IMR-90 (cell line): Measurements from ENCODE around the gene ORM1.

Experiments used
- CHD1 ChIP-seq: IDR thresholded peaks from 2 replicates; pipeline ENCODE4 v1.6.1; 2012; ENCODE audit warnings: low read depth, low read length, improper control_type of control experiment
- FOS ChIP-seq: fragments of 150-350 bp; IDR thresholded peaks from 2 replicates; pipeline ENCODE4 v1.6.1; 2016; ENCODE audit warnings: low read depth, low read length
- MAFK ChIP-seq: IDR thresholded peaks from 2 replicates; pipeline ENCODE4 v1.6.1; 2012; ENCODE audit warnings: low read depth, low read length, improper control_type of control experiment
- MXI1 ChIP-seq: IDR thresholded peaks from 2 replicates; pipeline ENCODE4 v1.6.1; 2012; ENCODE audit warnings: low read depth, mild to moderate bottlenecking, low read length, moderate library complexity, borderline replicate concordance
- NFE2L2 ChIP-seq: fragments of 150-350 bp; IDR thresholded peaks from 2 replicates; pipeline ENCODE4 v1.6.1; 2016; ENCODE audit warnings: low read depth, mild to moderate bottlenecking, low read length
- POLR2A ChIP-seq: IDR thresholded peaks from 2 replicates; pipeline ENCODE4 v1.6.1; 2012; ENCODE audit warnings: mild to moderate bottlenecking, low read depth, low read length
- RAD21 ChIP-seq: IDR thresholded peaks from 2 replicates; pipeline ENCODE4 v1.6.1; 2012; ENCODE audit warnings: low read length, improper control_type of control experiment
- RCOR1 ChIP-seq: IDR thresholded peaks from 2 replicates; pipeline ENCODE4 v1.6.1; 2012; ENCODE audit warnings: mild to moderate bottlenecking, low read length, improper control_type of control experiment; ENCODE audit not compliant: insufficient replicate concordance
- RFX5 ChIP-seq: IDR thresholded peaks from 2 replicates; pipeline ENCODE4 v1.8.0; 2012; ENCODE audit warnings: low read depth, mild to moderate bottlenecking, low read length, moderate library complexity
- SMC3 ChIP-seq: fragments of 150-350 bp; IDR thresholded peaks from 2 replicates; pipeline ENCODE4 v1.6.1; 2016; ENCODE audit warnings: low read depth, mild to moderate bottlenecking, antibody characterized with exemption, low read length, moderate library complexity
- TF ChIP-seq, protein P1 (sequence below): fragments of 150-350 bp; IDR thresholded peaks from 2 replicates; pipeline ENCODE4 v1.6.1; 2017; ENCODE audit warnings: mild to moderate bottlenecking, antibody characterized with exemption, low read length, low read depth
- TF ChIP-seq, protein P2 (sequence below): conservative IDR thresholded peaks from 2 replicates; pipeline ENCODE4 v1.5.1; 2012; ENCODE audit warnings: mild to moderate bottlenecking, low read depth, low read length, improper control_type of control experiment
- TF ChIP-seq, protein P3 (sequence below): fragments of 150-350 bp; IDR thresholded peaks from 2 replicates; pipeline ENCODE4 v1.6.1; 2016; ENCODE audit warnings: low read depth, mild to moderate bottlenecking, low read length, moderate library complexity, borderline replicate concordance

GRCh38 chr9:114348906-114349482 lies 26.1 kb downstream of the ORM1 start:
- TF ChIP-seq, protein P1, sequence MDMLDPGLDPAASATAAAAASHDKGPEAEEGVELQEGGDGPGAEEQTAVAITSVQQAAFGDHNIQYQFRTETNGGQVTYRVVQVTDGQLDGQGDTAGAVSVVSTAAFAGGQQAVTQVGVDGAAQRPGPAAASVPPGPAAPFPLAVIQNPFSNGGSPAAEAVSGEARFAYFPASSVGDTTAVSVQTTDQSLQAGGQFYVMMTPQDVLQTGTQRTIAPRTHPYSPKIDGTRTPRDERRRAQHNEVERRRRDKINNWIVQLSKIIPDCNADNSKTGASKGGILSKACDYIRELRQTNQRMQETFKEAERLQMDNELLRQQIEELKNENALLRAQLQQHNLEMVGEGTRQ, result peak; percentile 75
- TF ChIP-seq RFX5 (peak; percentile 19; the same call in 1 of the 2 replicates), POLR2A (no peak), NFE2L2 (no peak), RAD21 (0 out of 2 replicates have a peak, but pooled peaks have one; percentile 2), MAFK (peak; percentile 1; the same call in 1 of the 2 replicates), SMC3 (no peak; the same call in 1 of the 2 replicates), RCOR1 (no peak), MXI1 (peak; percentile 94), CHD1 (no peak), FOS (peak; percentile 65; the same call in 1 of the 2 replicates)
- TF ChIP-seq, protein P2, sequence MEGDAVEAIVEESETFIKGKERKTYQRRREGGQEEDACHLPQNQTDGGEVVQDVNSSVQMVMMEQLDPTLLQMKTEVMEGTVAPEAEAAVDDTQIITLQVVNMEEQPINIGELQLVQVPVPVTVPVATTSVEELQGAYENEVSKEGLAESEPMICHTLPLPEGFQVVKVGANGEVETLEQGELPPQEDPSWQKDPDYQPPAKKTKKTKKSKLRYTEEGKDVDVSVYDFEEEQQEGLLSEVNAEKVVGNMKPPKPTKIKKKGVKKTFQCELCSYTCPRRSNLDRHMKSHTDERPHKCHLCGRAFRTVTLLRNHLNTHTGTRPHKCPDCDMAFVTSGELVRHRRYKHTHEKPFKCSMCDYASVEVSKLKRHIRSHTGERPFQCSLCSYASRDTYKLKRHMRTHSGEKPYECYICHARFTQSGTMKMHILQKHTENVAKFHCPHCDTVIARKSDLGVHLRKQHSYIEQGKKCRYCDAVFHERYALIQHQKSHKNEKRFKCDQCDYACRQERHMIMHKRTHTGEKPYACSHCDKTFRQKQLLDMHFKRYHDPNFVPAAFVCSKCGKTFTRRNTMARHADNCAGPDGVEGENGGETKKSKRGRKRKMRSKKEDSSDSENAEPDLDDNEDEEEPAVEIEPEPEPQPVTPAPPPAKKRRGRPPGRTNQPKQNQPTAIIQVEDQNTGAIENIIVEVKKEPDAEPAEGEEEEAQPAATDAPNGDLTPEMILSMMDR, result no peak
- TF ChIP-seq, protein P3, sequence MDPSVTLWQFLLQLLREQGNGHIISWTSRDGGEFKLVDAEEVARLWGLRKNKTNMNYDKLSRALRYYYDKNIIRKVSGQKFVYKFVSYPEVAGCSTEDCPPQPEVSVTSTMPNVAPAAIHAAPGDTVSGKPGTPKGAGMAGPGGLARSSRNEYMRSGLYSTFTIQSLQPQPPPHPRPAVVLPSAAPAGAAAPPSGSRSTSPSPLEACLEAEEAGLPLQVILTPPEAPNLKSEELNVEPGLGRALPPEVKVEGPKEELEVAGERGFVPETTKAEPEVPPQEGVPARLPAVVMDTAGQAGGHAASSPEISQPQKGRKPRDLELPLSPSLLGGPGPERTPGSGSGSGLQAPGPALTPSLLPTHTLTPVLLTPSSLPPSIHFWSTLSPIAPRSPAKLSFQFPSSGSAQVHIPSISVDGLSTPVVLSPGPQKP, result no peak
